Cardiac muscle cell (in vitro differentiated cells and primary cell): ENCODE results near the gene ITPKB. TPM values are rescaled to one million over a fixed set of nuclear protein-coding genes. Genes with fewer than 3 reads are reported as not detected.

Source experiments
- DNase-seq, 2 donors: peaks; one replicate each; pipeline versions ENCODE4 v3.0.0 to v3.0.0-alpha.2; 2010 to 2017; ENCODE audit warnings: low read depth in 1 of 2, low spot score in 1 of 2
- H3K27ac ChIP-seq: fragments of 200-600 bp; sonication (generic); 2 replicates; pipeline ENCODE4 v1.5.1; 2016
- H3K27me3 ChIP-seq: fragments of 200-600 bp; sonication (generic); 2 replicates; pipeline ENCODE4 v1.6.0; 2016; ENCODE audit warnings: control low read depth
- H3K36me3 ChIP-seq: fragments of 200-600 bp; sonication (generic); 2 replicates; pipeline ENCODE4 v1.5.1; 2016; ENCODE audit warnings: control low read depth
- H3K4me1 ChIP-seq: fragments of 200-600 bp; sonication (generic); 2 replicates; pipeline ENCODE4 v1.8.1; 2017; ENCODE audit warnings: low read depth, mild to moderate bottlenecking, mixed run types
- H3K4me3 ChIP-seq: fragments of 200-600 bp; sonication (generic); 2 replicates; pipeline ENCODE4 v1.5.1; 2016; ENCODE audit warnings: mild to moderate bottlenecking
- H3K9me3 ChIP-seq: fragments of 200-600 bp; sonication (generic); 2 replicates; pipeline ENCODE4 v1.5.1; 2017; ENCODE audit warnings: low read depth, mild to moderate bottlenecking, control low read depth
- polyA plus RNA-seq: library from polyadenylated mRNA; unstranded; fragments of >200 nt; fragmentation: Nextera tagmentation; extraction: Ambion mirVana; gene quantifications from 2 replicates; pipeline ENCODE4 v1.2.1, GENCODE V29; 2016
- total RNA-seq: library from RNA; depleted of rRNA; stranded (reverse); fragments of >200 nt; gene quantifications from 2 replicates; pipeline ENCODE4 v1.2.3, GENCODE V29; 2016
- TF ChIP-seq, protein P1 (sequence below): IDR thresholded peaks from 2 replicates; pipeline ENCODE4 v1.5.1; 2012; ENCODE audit warnings: low read depth, mild to moderate bottlenecking, low read length

ITPKB gene
- total and polyA plus RNA-seq, 2 experiments from 2014 or later, result 3.8 to 12.0 TPM

DNA sequence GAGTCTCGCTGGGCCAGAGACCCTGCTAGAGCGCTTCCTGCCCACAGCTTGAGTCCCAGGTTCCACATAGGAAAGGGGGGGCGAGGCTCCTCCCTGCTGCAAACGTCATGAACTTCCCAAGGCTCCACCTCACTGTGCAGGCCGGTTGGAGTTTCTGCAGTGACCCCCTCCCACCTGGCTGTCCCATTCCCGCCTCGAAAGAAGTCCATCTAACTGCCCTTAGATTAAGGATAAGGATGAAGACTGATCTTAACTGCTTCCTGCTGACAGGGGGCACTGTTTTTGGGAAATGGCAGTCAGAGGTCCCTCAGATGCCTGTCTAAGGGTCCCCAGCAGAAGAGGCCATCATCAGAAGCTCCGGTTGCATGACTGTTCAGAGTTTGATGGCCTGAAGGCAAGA lies 127.8 kb downstream of the ITPKB start:
- Histone ChIP-seq H3K4me1 (peaks cover 19% of the 10 kb centered on the region), H3K27me3 (no peaks in the 10 kb centered on the region), H3K27ac (no peak overlapping the region), H3K4me3 (no peak overlapping the region), H3K9me3 (no peaks in the 10 kb centered on the region), H3K36me3 (no peaks in the 10 kb centered on the region)
- no peak for DNase-seq
- TF ChIP-seq, protein P1, sequence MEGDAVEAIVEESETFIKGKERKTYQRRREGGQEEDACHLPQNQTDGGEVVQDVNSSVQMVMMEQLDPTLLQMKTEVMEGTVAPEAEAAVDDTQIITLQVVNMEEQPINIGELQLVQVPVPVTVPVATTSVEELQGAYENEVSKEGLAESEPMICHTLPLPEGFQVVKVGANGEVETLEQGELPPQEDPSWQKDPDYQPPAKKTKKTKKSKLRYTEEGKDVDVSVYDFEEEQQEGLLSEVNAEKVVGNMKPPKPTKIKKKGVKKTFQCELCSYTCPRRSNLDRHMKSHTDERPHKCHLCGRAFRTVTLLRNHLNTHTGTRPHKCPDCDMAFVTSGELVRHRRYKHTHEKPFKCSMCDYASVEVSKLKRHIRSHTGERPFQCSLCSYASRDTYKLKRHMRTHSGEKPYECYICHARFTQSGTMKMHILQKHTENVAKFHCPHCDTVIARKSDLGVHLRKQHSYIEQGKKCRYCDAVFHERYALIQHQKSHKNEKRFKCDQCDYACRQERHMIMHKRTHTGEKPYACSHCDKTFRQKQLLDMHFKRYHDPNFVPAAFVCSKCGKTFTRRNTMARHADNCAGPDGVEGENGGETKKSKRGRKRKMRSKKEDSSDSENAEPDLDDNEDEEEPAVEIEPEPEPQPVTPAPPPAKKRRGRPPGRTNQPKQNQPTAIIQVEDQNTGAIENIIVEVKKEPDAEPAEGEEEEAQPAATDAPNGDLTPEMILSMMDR, result peak; percentile 10

DNA sequence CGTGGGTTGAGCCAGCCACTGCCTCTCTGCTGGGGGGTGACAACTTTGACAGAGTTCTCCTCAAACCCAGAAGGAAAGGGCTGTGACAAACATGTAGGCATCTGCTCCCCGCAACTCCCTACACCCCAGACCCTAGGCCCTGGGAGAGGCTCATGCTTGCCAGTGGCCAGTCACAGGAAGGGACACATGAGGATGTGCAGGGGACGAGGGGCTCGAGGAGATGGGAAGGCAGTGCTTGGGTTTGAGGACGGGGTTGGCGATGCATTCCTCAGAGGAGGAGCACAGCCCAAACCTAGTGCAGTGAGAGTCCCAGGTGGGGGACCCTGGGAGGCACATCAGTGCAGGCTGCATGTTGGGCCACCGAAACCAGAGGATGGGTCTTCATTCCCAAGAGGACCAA lies 128.4 kb downstream of the ITPKB start:
- peak overlapping the region; percentile 32 for H3K27ac ChIP-seq
- H3K27me3 ChIP-seq, result no peaks in the 10 kb centered on the region
- H3K36me3 ChIP-seq, result no peaks in the 10 kb centered on the region
- H3K9me3 ChIP-seq, result no peaks in the 10 kb centered on the region
- DNase-seq, result no peak
- TF ChIP-seq, protein P1, result no peak
- H3K4me3 ChIP-seq, result no peak overlapping the region
- peaks cover 25% of the 10 kb centered on the region for H3K4me1 ChIP-seq

DNA sequence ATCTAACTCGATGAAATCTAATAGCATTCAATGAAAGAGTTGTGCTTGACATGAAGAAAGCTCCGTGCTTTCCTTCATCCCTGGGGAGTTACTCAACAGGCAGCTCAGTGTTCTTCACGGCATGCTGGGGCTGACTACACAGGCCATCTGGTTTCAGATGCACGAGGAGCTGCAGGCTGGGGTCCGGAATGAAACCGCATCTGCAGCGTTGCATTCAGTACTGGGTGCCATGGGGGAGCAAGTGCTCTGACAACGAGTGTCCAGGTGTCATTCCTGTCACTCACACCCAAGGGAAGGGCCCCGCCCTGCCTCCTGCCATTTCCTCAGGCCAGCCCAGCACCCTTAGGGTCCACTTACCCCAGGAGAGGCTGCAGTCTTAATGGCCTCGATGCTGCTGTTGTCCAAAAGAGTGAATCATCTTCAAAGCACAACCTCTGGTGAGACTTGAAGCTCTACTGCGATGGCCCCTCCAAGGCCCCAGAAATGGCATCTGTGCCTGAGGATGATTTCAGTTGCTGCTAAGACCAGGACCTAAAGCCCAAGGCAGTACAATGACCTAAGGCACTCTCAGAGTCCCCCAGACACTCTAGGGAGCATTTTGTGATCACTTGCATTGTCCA lies 129.1 kb downstream of the ITPKB start:
- H3K4me3 ChIP-seq, result no peak overlapping the region
- no peaks in the 10 kb centered on the region for H3K36me3 ChIP-seq
- H3K9me3 ChIP-seq, result no peaks in the 10 kb centered on the region
- peaks cover 32% of the 10 kb centered on the region for H3K4me1 ChIP-seq
- peak in 1 of 2 donors; percentile 68 for DNase-seq
- peak overlapping the region; percentile 32 for H3K27ac ChIP-seq
- TF ChIP-seq, protein P1, result no peak
- H3K27me3 ChIP-seq, result no peaks in the 10 kb centered on the region

DNA sequence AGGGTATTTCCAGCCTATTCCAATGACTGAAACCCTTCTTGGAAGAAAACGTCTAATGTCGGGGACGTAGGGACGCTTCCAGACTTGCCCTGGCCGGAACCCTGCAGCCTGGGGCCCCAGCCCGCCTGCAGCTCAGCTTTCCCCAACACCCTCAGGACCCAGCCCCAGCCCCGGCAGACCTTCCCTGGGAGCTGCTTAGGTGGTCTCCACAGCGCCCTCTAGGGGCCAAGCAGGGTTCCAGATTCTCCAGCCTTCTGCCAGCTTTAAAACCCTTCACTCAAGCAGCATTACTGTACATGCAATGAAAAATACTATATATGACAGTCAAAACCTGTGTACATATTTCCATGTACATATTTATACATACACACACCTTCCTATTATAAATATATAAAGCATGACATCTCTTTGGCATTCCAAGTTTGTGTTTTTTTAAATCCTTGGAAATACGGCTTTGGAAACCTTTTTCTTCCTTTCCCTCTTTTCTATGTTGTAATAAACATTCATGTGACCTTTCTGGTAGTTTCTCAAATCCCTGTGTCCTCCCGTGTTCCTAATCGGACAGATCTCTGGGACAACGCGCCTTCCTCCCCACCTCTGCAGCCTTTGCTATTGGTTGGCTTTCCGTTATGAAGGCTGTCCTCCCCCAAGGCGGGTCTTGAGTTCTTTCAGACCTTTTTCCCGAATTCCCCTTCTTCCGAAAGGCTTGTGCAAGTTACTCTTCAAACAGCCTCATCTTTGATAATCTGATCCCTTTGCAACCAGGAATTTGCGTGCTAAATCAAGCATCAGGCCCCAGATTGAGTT lies 130.2 kb downstream of the ITPKB start:
- peak; percentile 85 to 88 for DNase-seq
- TF ChIP-seq, protein P1, result peak; percentile 95
- H3K4me1 ChIP-seq, result peaks cover 43% of the 10 kb centered on the region
- no peaks in the 10 kb centered on the region for H3K36me3 ChIP-seq
- no peak overlapping the region for H3K4me3 ChIP-seq
- no peak overlapping the region for H3K27ac ChIP-seq
- H3K27me3 ChIP-seq, result no peaks in the 10 kb centered on the region
- no peaks in the 10 kb centered on the region for H3K9me3 ChIP-seq

DNA sequence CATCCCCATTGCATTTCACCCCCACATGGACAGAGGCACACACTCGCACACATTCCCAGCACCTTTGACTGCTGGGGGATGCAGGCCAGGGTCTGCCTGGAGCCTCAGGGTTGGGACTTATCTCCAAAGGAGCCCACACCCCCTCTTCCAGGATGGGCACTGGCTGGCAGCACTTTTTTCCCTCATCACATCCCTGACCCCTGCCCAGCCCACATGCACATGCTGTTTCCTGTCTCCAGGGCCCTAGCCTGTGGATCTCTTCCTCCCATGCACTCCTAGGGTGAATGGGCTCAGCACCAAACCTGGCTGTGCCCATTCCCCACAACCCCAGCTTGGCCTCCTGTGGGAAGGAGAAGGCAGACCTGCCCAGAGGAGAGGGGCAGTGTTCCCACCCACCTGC lies 131.3 kb downstream of the ITPKB start:
- TF ChIP-seq, protein P1, result no peak
- DNase-seq, result no peak
- Histone ChIP-seq H3K36me3 (no peaks in the 10 kb centered on the region), H3K4me1 (peaks cover 52% of the 10 kb centered on the region), H3K27me3 (no peaks in the 10 kb centered on the region), H3K4me3 (no peak overlapping the region), H3K9me3 (no peaks in the 10 kb centered on the region), H3K27ac (no peak overlapping the region)
